GM12878 (cell line): Measurements from ENCODE around the gene UBQLN4.

ENCODE experiments used
- ATF2 ChIP-seq: IDR thresholded peaks from 2 replicates; pipeline ENCODE4 v1.6.1; 2012; ENCODE audit warnings: low read length, inconsistent platforms
- CHD2 ChIP-seq: IDR thresholded peaks from 2 replicates; pipeline ENCODE4 v1.6.1; 2011; ENCODE audit warnings: low read depth, low read length, improper control_type of control experiment, borderline replicate concordance
- E2F8 ChIP-seq: fragments of 450-650 bp; IDR thresholded peaks from 2 replicates; pipeline ENCODE4 v1.6.1; 2018; ENCODE audit warnings: mild to moderate bottlenecking, low read depth, moderate library complexity; ENCODE audit not compliant: partially characterized antibody
- EZH2 ChIP-seq: IDR thresholded peaks from 2 replicates; pipeline ENCODE4 v1.6.1; 2012; ENCODE audit warnings: low read depth, mild to moderate bottlenecking, control low read depth, inconsistent platforms, low read length, borderline replicate concordance; ENCODE audit not compliant: control insufficient read depth
- HDAC2 ChIP-seq: fragments of 200-600 bp; sonication (generic); IDR thresholded peaks from 2 replicates; pipeline ENCODE4 v1.6.1; 2017
- POLR2A ChIP-seq: IDR thresholded peaks from 2 replicates; pipeline ENCODE4 v1.6.1; 2011; ENCODE audit warnings: low read depth, mild to moderate bottlenecking, low read length
- RAD21 ChIP-seq: IDR thresholded peaks from 2 replicates; pipeline ENCODE4 v1.6.1; 2011; ENCODE audit warnings: mild to moderate bottlenecking, low read depth, low read length, moderate library complexity; ENCODE audit not compliant: insufficient read depth
- YY1 ChIP-seq: IDR thresholded peaks from 2 replicates; pipeline ENCODE4 v1.6.1; 2011; ENCODE audit warnings: low read depth, mild to moderate bottlenecking, low read length
- ZBED1 ChIP-seq: IDR thresholded peaks from 2 replicates; pipeline ENCODE4 v1.6.1; 2016; ENCODE audit warnings: borderline replicate concordance
- TF ChIP-seq, protein P1 (sequence below): fragments of 450-650 bp; IDR thresholded peaks from 2 replicates; pipeline ENCODE4 v1.6.1; 2017; ENCODE audit warnings: mild to moderate bottlenecking
- TF ChIP-seq, protein P2 (sequence below), 3 experiments: IDR thresholded peaks in 2 of 3; conservative IDR thresholded peaks in 1 of 3; 2 replicates each; pipeline ENCODE4 v1.5.1; 2011; ENCODE audit warnings: low read depth in 3 of 3, low read length in 3 of 3, mild to moderate bottlenecking in 3 of 3, control low read depth in 2 of 3, moderate library complexity in 2 of 3, inconsistent platforms in 1 of 3, mixed read lengths in 1 of 3; ENCODE audit not compliant: control insufficient read depth in 2 of 3, insufficient read depth in 1 of 3; ENCODE audit errors: extremely low read depth in 1 of 3

- TF ChIP-seq CHD2 (no peak), ZBED1 (no peak), POLR2A (no peak), E2F8 (no peak), EZH2 (no peak), RAD21 (no peak), YY1 (no peak), ATF2 (no peak), HDAC2 (no peak)
- TF ChIP-seq, protein P1, sequence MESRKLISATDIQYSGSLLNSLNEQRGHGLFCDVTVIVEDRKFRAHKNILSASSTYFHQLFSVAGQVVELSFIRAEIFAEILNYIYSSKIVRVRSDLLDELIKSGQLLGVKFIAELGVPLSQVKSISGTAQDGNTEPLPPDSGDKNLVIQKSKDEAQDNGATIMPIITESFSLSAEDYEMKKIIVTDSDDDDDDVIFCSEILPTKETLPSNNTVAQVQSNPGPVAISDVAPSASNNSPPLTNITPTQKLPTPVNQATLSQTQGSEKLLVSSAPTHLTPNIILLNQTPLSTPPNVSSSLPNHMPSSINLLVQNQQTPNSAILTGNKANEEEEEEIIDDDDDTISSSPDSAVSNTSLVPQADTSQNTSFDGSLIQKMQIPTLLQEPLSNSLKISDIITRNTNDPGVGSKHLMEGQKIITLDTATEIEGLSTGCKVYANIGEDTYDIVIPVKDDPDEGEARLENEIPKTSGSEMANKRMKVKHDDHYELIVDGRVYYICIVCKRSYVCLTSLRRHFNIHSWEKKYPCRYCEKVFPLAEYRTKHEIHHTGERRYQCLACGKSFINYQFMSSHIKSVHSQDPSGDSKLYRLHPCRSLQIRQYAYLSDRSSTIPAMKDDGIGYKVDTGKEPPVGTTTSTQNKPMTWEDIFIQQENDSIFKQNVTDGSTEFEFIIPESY: no peak
- TF ChIP-seq, protein P2, sequence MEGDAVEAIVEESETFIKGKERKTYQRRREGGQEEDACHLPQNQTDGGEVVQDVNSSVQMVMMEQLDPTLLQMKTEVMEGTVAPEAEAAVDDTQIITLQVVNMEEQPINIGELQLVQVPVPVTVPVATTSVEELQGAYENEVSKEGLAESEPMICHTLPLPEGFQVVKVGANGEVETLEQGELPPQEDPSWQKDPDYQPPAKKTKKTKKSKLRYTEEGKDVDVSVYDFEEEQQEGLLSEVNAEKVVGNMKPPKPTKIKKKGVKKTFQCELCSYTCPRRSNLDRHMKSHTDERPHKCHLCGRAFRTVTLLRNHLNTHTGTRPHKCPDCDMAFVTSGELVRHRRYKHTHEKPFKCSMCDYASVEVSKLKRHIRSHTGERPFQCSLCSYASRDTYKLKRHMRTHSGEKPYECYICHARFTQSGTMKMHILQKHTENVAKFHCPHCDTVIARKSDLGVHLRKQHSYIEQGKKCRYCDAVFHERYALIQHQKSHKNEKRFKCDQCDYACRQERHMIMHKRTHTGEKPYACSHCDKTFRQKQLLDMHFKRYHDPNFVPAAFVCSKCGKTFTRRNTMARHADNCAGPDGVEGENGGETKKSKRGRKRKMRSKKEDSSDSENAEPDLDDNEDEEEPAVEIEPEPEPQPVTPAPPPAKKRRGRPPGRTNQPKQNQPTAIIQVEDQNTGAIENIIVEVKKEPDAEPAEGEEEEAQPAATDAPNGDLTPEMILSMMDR (IDR thresholded peaks at IDR 0.05 in 2 of 3, conservative IDR thresholded peaks at IDR 0.05 in 1 of 3; ENCODE audit: control insufficient read depth in 2 of 3, extremely low read depth in 1 of 3, insufficient read depth in 1 of 3, low read depth in 3 of 3, low read length in 3 of 3): no peak
These were observed 8.6 kb upstream of the UBQLN4 start for GRCh38 chr1:156062189-156062588.
